Neural cell (in vitro differentiated cells): ENCODE measurements around the gene TBC1D24. TPM values are rescaled to one million over a fixed set of nuclear protein-coding genes. Genes with fewer than 3 reads are reported as not detected.

ENCODE experiments used
- H2AFZ ChIP-seq: fragments of 200-600, 300-800 bp; sonication (generic), shearing (Covaris generic); 2 replicates; pipeline ENCODE4 v1.6.0; 2014; ENCODE audit warnings: low read depth, mild to moderate bottlenecking, antibody characterized with exemption, low read length, moderate library complexity
- H3F3A ChIP-seq: fragments of 200-600 bp; shearing (Covaris generic); 2 replicates; pipeline ENCODE4 v1.6.1; 2016; ENCODE audit warnings: mild to moderate bottlenecking, moderate library complexity, mixed read lengths, antibody characterized with exemption, low read length; ENCODE audit not compliant: insufficient read depth, poor library complexity, severe bottlenecking
- H3K27ac ChIP-seq: fragments of 200-600, 300-800 bp; sonication (generic), shearing (Covaris generic); 2 replicates; pipeline ENCODE4 v1.5.1; 2014; ENCODE audit warnings: mild to moderate bottlenecking, low read length, moderate library complexity
- H3K27me3 ChIP-seq: fragments of 300-800, 200-600 bp; sonication (generic), shearing (Covaris generic); 2 replicates; pipeline ENCODE4 v1.6.0; 2014; ENCODE audit warnings: mild to moderate bottlenecking, low read depth, low read length, moderate library complexity; ENCODE audit not compliant: insufficient read depth
- H3K36me3 ChIP-seq: fragments of 300-800, 200-600 bp; sonication (generic), shearing (Covaris generic); 2 replicates; pipeline ENCODE4 v1.5.1; 2014; ENCODE audit warnings: mild to moderate bottlenecking, antibody characterized with exemption, low read length, moderate library complexity; ENCODE audit not compliant: insufficient read depth
- H3K4me2 ChIP-seq: fragments of 300-800, 200-600 bp; sonication (generic), shearing (Covaris generic); 2 replicates; pipeline ENCODE4 v1.6.0; 2014; ENCODE audit warnings: mild to moderate bottlenecking, low read length
- H3K4me3 ChIP-seq: fragments of 300-800, 200-600 bp; sonication (generic), shearing (Covaris generic); 2 replicates; pipeline ENCODE4 v1.5.1; 2014; ENCODE audit warnings: mild to moderate bottlenecking, low read length, moderate library complexity
- H3K79me2 ChIP-seq: fragments of 200-600 bp; shearing (Covaris generic); replicated peaks from 2 replicates; pipeline ENCODE4 v1.6.0; 2014; ENCODE audit warnings: mild to moderate bottlenecking, low read length, moderate library complexity; ENCODE audit not compliant: insufficient read depth
- H3K9ac ChIP-seq: fragments of 300-800, 200-600 bp; sonication (generic), shearing (Covaris generic); 2 replicates; pipeline ENCODE4 v1.6.1; 2016; ENCODE audit warnings: mild to moderate bottlenecking, low read length, mixed read lengths
- H3K9me2 ChIP-seq: fragments of 200-600 bp; shearing (Covaris generic); 2 replicates; pipeline ENCODE4 v1.6.1; 2016; ENCODE audit warnings: mild to moderate bottlenecking, low read length, mixed read lengths; ENCODE audit not compliant: insufficient read depth
- H3K9me3 ChIP-seq: fragments of 200-600, 300-800 bp; sonication (generic), shearing (Covaris generic); 2 replicates; pipeline ENCODE4 v1.6.1; 2016; ENCODE audit warnings: mild to moderate bottlenecking, mixed run types, low read length, moderate library complexity, mixed read lengths
- H4K20me1 ChIP-seq: fragments of 200-600 bp; shearing (Covaris generic); 2 replicates; pipeline ENCODE4 v1.6.1; 2016; ENCODE audit warnings: mild to moderate bottlenecking, mixed run types; ENCODE audit not compliant: insufficient read depth
- CTCF ChIP-seq: fragments of 450-650 bp; IDR thresholded peaks from 2 replicates; pipeline ENCODE4 v1.5.1; 2014; ENCODE audit warnings: antibody characterized with exemption, mild to moderate bottlenecking, moderate library complexity; ENCODE audit not compliant: poor library complexity, severe bottlenecking
- EP300 ChIP-seq: fragments of 450-650 bp; conservative IDR thresholded peaks from 2 replicates; pipeline ENCODE4 v1.6.1; 2014; ENCODE audit warnings: antibody characterized with exemption, mild to moderate bottlenecking, moderate library complexity; ENCODE audit not compliant: poor library complexity, severe bottlenecking
- EZH2 ChIP-seq: fragments of 200-600, 300-800 bp; shearing (Covaris generic), sonication (generic); IDR thresholded peaks from 2 replicates; pipeline ENCODE4 v1.6.1; 2014; ENCODE audit warnings: antibody characterized with exemption, low read length, borderline replicate concordance, mild to moderate bottlenecking; ENCODE audit not compliant: insufficient read depth, poor library complexity, severe bottlenecking
- MXI1 ChIP-seq: fragments of 450-650 bp; conservative IDR thresholded peaks from 2 replicates; pipeline ENCODE4 v1.6.1; 2014; ENCODE audit warnings: antibody characterized with exemption, mild to moderate bottlenecking; ENCODE audit not compliant: poor library complexity, severe bottlenecking
- POLR2AphosphoS5 ChIP-seq: IDR thresholded peaks from 2 replicates; pipeline ENCODE4 v1.6.1; 2012
- RAD21 ChIP-seq: fragments of 450-650 bp; conservative IDR thresholded peaks from 2 replicates; pipeline ENCODE4 v1.6.1; 2014; ENCODE audit warnings: antibody characterized with exemption, mild to moderate bottlenecking, moderate library complexity
- SMC3 ChIP-seq: fragments of 450-650 bp; conservative IDR thresholded peaks from 2 replicates; pipeline ENCODE4 v1.6.1; 2014; ENCODE audit warnings: antibody characterized with exemption, mild to moderate bottlenecking, moderate library complexity; ENCODE audit not compliant: poor library complexity
- TAF1 ChIP-seq: IDR thresholded peaks from 2 replicates; pipeline ENCODE4 v1.6.1; 2012; ENCODE audit warnings: low read depth
- polyA plus RNA-seq: library from polyadenylated mRNA; depleted of rRNA; stranded (reverse); fragments of >200 nt; gene quantifications from 2 replicates; pipeline ENCODE4 v1.2.3, GENCODE V29; 2014

TBC1D24 gene
- polyA plus RNA-seq, 1 donor from 2014 or later = 27.1 TPM

DNA sequence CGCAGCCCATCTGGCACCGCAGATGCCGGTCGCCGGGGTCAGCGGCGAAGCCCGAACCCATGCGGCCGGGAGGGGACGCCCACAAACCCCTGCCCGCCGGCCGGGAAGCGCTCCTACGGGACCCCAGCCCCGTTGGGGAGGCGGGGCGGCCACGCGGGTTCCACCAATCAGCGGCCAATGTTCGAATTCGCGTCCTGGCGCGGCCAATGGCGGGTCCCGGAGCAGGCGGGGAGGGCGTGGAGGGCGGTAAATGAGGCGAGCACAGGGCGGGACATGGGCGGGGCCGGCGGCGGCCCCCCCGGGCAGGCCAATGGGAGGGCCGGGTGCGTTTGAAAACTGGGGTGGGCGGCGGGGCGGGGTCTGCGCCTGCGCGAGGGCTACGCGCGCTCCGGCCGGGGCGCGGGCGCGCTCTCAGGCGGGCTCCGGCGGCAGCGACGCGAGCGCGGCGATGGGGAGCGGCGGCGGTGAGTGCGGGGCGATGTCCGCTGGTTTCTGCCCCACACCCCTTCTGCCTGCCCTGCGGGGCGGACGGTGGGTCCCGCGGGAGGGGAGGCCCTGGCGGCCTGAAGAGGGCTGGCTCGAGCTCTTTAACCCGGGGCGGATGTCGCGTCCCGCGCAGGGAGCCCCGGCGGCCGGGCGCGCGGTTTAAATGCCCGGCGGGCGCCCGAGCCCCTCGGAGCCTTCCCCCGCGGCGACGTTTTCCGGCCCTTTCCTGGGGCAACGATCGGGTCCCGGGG lies 45.7 kb upstream of the TBC1D24 start, which contains the start of gene CCNF:
Gene CCNF (plus strand): TSS at position 414 of the 737 bp plus-strand sequence. CDS start 35 bp downstream, at position 449.
- H3K9me2 ChIP-seq = no peaks in the 10 kb centered on the region
- H3K79me2 ChIP-seq = peaks cover 6% of the 10 kb centered on the region
- H3K9ac ChIP-seq = peak within 1 kb of the TSS; percentile 72
- H4K20me1 ChIP-seq = no peaks in the 10 kb centered on the region
- H3F3A ChIP-seq = no peaks in the 10 kb centered on the region
- no peak within 1 kb of the TSS for H3K27ac ChIP-seq
- no peaks in the 10 kb centered on the region for H3K9me3 ChIP-seq
- peaks cover 5% of the 10 kb centered on the region for H3K36me3 ChIP-seq
- no peaks in the 10 kb centered on the region for H3K27me3 ChIP-seq
- peak; percentile 18 for TF ChIP-seq EP300
- peak; percentile 44 for TF ChIP-seq SMC3
- TF ChIP-seq TAF1 = no peak
- TF ChIP-seq RAD21 = peak; percentile 48
- TF ChIP-seq POLR2AphosphoS5 = peak; percentile 69
- TF ChIP-seq CTCF = no peak
- H3K4me2 ChIP-seq = peak within 1 kb of the TSS; percentile 93
- H2AFZ ChIP-seq = peak within 1 kb of the TSS; percentile 76
- H3K4me3 ChIP-seq = peak within 1 kb of the TSS; percentile 99

- peak; percentile 55 for TF ChIP-seq CTCF
- peak; percentile 73 for TF ChIP-seq MXI1
- TF ChIP-seq SMC3 = peak; percentile 28
- no peak for TF ChIP-seq EZH2
- TF ChIP-seq RAD21 = peak; percentile 51
- TF ChIP-seq EP300 = no peak
- H3K27ac ChIP-seq = no peak overlapping the region
Measured at GRCh38 chr16:2429771-2430663, 44.9 kb upstream of the TBC1D24 start.

More at GRCh38 chr16:2429771-2430663, 44.9 kb upstream of the TBC1D24 start:
- no peaks in the 10 kb centered on the region for H3K9me3 ChIP-seq
- H4K20me1 ChIP-seq = no peaks in the 10 kb centered on the region
- H3K36me3 ChIP-seq = peaks cover 5% of the 10 kb centered on the region
- H3K79me2 ChIP-seq = peaks cover 6% of the 10 kb centered on the region
- peak overlapping the region; percentile 93 for H3K4me2 ChIP-seq
- peak overlapping the region; percentile 5 for H2AFZ ChIP-seq
- no peaks in the 10 kb centered on the region for H3F3A ChIP-seq
- H3K4me3 ChIP-seq = peak overlapping the region; percentile 99
- H3K9me2 ChIP-seq = no peaks in the 10 kb centered on the region
- peak overlapping the region; percentile 72 for H3K9ac ChIP-seq
- H3K27me3 ChIP-seq = no peaks in the 10 kb centered on the region
